ENCODE data around the gene FOXP4. TPM values are rescaled to one million over a fixed set of nuclear protein-coding genes. Genes with fewer than 3 reads are reported as not detected.

FOXP4 gene
- total RNA-seq, 1 donor: 2.2 TPM

- peak; percentile 84 for DNase-seq (ENCODE audit: low read depth)
- H3K4me3 ChIP-seq (ENCODE audit: low read depth, low read length): peak overlapping the region; percentile 13
- no peak for TF ChIP-seq CTCF (IDR thresholded peaks at IDR 0.05; ENCODE audit: insufficient read depth, low read depth, low read length)
Measured at GRCh38 chr6:41502917-41503671, 43.1 kb upstream of the FOXP4 start.

GRCh38 chr6:41503827-41504465 lies 42.2 kb upstream of the FOXP4 start:
- peak; percentile 72 for DNase-seq (ENCODE audit: low read depth)
- TF ChIP-seq CTCF (IDR thresholded peaks at IDR 0.05; ENCODE audit: insufficient read depth, low read depth, low read length): no peak
- peak overlapping the region; percentile 28 for H3K4me3 ChIP-seq (ENCODE audit: low read depth, low read length)

- peak overlapping the region; percentile 28 for H3K4me3 ChIP-seq (ENCODE audit: low read depth, low read length)
Measured at GRCh38 chr6:41504466-41505121, 41.6 kb upstream of the FOXP4 start.

GRCh38 chr6:41505122-41506049 lies 40.8 kb upstream of the FOXP4 start:
- peak; percentile 98 for DNase-seq (ENCODE audit: low read depth)
- H3K4me3 ChIP-seq (ENCODE audit: low read depth, low read length): peak overlapping the region; percentile 29
- no peak for TF ChIP-seq CTCF (IDR thresholded peaks at IDR 0.05; ENCODE audit: insufficient read depth, low read depth, low read length)

More at GRCh38 chr6:41504466-41505121, 41.6 kb upstream of the FOXP4 start:
- TF ChIP-seq CTCF (IDR thresholded peaks at IDR 0.05; ENCODE audit: insufficient read depth, low read depth, low read length): no peak
- no peak for DNase-seq (ENCODE audit: low read depth)

GRCh38 chr6:41508479-41508878 lies 37.7 kb upstream of the FOXP4 start:
- DNase-seq (ENCODE audit: low read depth): no peak
- H3K4me3 ChIP-seq (ENCODE audit: low read depth, low read length): no peak overlapping the region
- TF ChIP-seq CTCF (IDR thresholded peaks at IDR 0.05; ENCODE audit: insufficient read depth, low read depth, low read length): no peak

- no peak overlapping the region for H3K4me3 ChIP-seq (ENCODE audit: low read depth, low read length)
- no peak for DNase-seq (ENCODE audit: low read depth)
- no peak for TF ChIP-seq CTCF (IDR thresholded peaks at IDR 0.05; ENCODE audit: insufficient read depth, low read depth, low read length)
Measured at GRCh38 chr6:41509580-41509979, 36.6 kb upstream of the FOXP4 start.
